Mesothelial cell of epicardium (in vitro differentiated cells): ENCODE measurements around the gene SH3GL3. TPM values are rescaled to one million over a fixed set of nuclear protein-coding genes. Genes with fewer than 3 reads are reported as not detected.

Source experiments
- DNase-seq, 2 experiments: peaks; one replicate each; pipeline ENCODE4 v3.0.0; 2021; ENCODE audit warnings: low spot score in 2 of 2; ENCODE audit not compliant: unreplicated experiment in 2 of 2
- H3K27ac Mint-ChIP-seq: 2 replicates; pipeline ENCODE4 v1.8.0; 2021; ENCODE audit warnings: mixed read lengths
- H3K27me3 Mint-ChIP-seq: 2 replicates; pipeline ENCODE4 v1.8.0; 2021; ENCODE audit warnings: low read depth, mixed read lengths
- H3K36me3 Mint-ChIP-seq: 2 replicates; pipeline ENCODE4 v1.8.0; 2021; ENCODE audit warnings: mixed read lengths
- H3K4me1 Mint-ChIP-seq: 2 replicates; pipeline ENCODE4 v1.8.0; 2021; ENCODE audit warnings: mixed read lengths
- H3K4me3 Mint-ChIP-seq: 2 replicates; pipeline ENCODE4 v1.8.0; 2021; ENCODE audit warnings: mild to moderate bottlenecking, moderate library complexity, mixed read lengths
- H3K9me3 Mint-ChIP-seq: 2 replicates; pipeline ENCODE4 v1.8.0; 2021; ENCODE audit warnings: mixed read lengths
- total RNA-seq: library from RNA; stranded (reverse); gene quantifications from 3 replicates; pipeline ENCODE4 v1.2.1, GENCODE V29; 2021
- TF ChIP-seq, protein P1 (sequence below): fragments of 200-600 bp; sonication (generic); IDR thresholded peaks from one replicate; pipeline ENCODE4 v1.5.0; 2021; ENCODE audit warnings: antibody characterized with exemption; ENCODE audit not compliant: unreplicated experiment

Gene SH3GL3
- total RNA-seq, 1 donor from 2014 or later, result 6.1 TPM

DNA sequence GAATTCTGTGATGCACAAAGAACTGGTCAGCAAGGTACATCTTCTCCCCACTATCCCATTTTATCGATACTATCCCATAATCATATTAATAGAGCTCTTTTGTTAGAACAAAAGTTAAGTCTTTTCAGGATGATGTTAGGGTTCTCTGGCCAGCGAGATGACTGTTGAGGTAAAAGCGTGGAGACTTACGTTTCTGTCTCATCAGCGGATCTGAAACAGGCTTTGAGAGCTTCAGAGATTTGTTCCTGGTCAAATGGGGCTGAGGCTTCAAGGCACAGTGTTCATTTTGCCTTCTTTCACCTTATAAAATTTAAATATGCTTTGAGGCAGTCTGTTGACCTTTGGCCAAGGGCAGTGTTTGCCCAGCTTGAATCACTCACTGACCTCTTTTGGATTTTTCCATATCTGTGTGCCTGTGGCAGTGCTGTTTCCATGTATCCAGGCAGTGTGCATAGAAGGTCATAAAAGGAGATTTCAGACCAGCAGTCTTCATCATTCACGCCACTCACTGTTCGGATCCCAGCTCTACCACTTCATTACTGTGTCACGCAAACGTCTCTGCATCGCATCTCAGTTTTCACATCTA, 209.9 kb downstream of the SH3GL3 start:
- peaks cover 2% of the 10 kb centered on the region for H3K36me3 Mint-ChIP-seq
- H3K4me3 Mint-ChIP-seq, result no peak overlapping the region
- no peak for DNase-seq
- TF ChIP-seq, protein P1, sequence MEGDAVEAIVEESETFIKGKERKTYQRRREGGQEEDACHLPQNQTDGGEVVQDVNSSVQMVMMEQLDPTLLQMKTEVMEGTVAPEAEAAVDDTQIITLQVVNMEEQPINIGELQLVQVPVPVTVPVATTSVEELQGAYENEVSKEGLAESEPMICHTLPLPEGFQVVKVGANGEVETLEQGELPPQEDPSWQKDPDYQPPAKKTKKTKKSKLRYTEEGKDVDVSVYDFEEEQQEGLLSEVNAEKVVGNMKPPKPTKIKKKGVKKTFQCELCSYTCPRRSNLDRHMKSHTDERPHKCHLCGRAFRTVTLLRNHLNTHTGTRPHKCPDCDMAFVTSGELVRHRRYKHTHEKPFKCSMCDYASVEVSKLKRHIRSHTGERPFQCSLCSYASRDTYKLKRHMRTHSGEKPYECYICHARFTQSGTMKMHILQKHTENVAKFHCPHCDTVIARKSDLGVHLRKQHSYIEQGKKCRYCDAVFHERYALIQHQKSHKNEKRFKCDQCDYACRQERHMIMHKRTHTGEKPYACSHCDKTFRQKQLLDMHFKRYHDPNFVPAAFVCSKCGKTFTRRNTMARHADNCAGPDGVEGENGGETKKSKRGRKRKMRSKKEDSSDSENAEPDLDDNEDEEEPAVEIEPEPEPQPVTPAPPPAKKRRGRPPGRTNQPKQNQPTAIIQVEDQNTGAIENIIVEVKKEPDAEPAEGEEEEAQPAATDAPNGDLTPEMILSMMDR, result no peak
- H3K27me3 Mint-ChIP-seq, result peaks cover 60% of the 10 kb centered on the region
- peaks cover 3% of the 10 kb centered on the region for H3K4me1 Mint-ChIP-seq
- H3K9me3 Mint-ChIP-seq, result no peaks in the 10 kb centered on the region
- H3K27ac Mint-ChIP-seq, result no peak overlapping the region

GRCh38 chr15:83657549-83657948, 210.4 kb downstream of the SH3GL3 start:
- Mint-ChIP-seq H3K27me3 (peaks cover 55% of the 10 kb centered on the region), H3K4me3 (no peak overlapping the region), H3K36me3 (peaks cover 2% of the 10 kb centered on the region), H3K9me3 (no peaks in the 10 kb centered on the region), H3K4me1 (peaks cover 3% of the 10 kb centered on the region), H3K27ac (no peak overlapping the region)
- TF ChIP-seq, protein P1, result no peak
- no peak for DNase-seq

- H3K27me3 Mint-ChIP-seq, result peaks cover 54% of the 10 kb centered on the region
- TF ChIP-seq, protein P1, result no peak
- no peak for DNase-seq
- peaks cover 2% of the 10 kb centered on the region for H3K36me3 Mint-ChIP-seq
- no peak overlapping the region for H3K27ac Mint-ChIP-seq
- H3K4me3 Mint-ChIP-seq, result no peak overlapping the region
- H3K9me3 Mint-ChIP-seq, result no peaks in the 10 kb centered on the region
- peaks cover 3% of the 10 kb centered on the region for H3K4me1 Mint-ChIP-seq
These were observed 211.6 kb downstream of the SH3GL3 start for GRCh38 chr15:83658430-83659416.

GRCh38 chr15:83659417-83659812, 212.3 kb downstream of the SH3GL3 start:
- Mint-ChIP-seq H3K4me1 (peaks cover 2% of the 10 kb centered on the region), H3K4me3 (no peak overlapping the region), H3K27me3 (peaks cover 57% of the 10 kb centered on the region), H3K27ac (no peak overlapping the region), H3K9me3 (no peaks in the 10 kb centered on the region), H3K36me3 (peaks cover 2% of the 10 kb centered on the region)
- TF ChIP-seq, protein P1, result no peak
- no peak for DNase-seq

DNA sequence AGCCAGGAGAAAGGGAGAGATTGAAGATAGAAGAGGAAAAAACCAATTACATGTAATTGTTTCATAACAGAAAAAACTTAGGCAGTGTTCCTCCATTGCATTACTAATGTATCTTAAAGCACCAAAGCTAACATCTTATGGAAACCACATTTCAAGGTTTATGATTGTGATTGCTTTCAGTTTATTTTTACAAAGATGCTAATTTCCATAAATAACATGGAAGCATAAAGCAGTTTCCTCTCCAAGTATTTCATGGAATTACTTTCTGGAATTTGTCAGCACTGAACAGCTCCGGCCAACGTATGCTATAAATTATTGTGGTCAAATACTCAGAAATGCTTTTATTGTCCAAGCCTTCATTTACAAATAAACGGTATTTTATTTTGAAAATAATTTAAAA, 218.3 kb downstream of the SH3GL3 start:
- H3K4me3 Mint-ChIP-seq, result no peak overlapping the region
- peaks cover 4% of the 10 kb centered on the region for H3K9me3 Mint-ChIP-seq
- peaks cover 24% of the 10 kb centered on the region for H3K27me3 Mint-ChIP-seq
- no peaks in the 10 kb centered on the region for H3K4me1 Mint-ChIP-seq
- DNase-seq, result no peak
- no peak overlapping the region for H3K27ac Mint-ChIP-seq
- TF ChIP-seq, protein P1, result no peak
- peaks cover 2% of the 10 kb centered on the region for H3K36me3 Mint-ChIP-seq

Other genes starting within 250 kb of the SH3GL3 start
- gene HDGFL3, start 239.5 kb upstream of the SH3GL3 start, total RNA-seq, result 92.2 to 97.2 TPM (median 95.7 TPM) in 3 replicates
- gene BNC1, start 162.7 kb upstream of the SH3GL3 start, total RNA-seq, result 49.5 to 54.0 TPM (median 50.9 TPM) in 3 replicates
- 13.2 to 14.3 TPM (median 13.9 TPM) in 3 replicates for gene ADAMTSL3, start 206.8 kb downstream of the SH3GL3 start, total RNA-seq